Hematopoietic multipotent progenitor cell treated with erythropoietin and hydrocortisone succinate and interleukin-3 and kit ligand, for 15 days (in vitro differentiated cells): ENCODE data around the gene STK40.
A peak's percentile ranks its signal among the peaks of the same experiment; 100 is the strongest.

Source experiments
- DNase-seq: peaks from one replicate; pipeline ENCODE4 v3.0.0-alpha.2; 2015; ENCODE audit warnings: low spot score

The STK40 gene

DNA sequence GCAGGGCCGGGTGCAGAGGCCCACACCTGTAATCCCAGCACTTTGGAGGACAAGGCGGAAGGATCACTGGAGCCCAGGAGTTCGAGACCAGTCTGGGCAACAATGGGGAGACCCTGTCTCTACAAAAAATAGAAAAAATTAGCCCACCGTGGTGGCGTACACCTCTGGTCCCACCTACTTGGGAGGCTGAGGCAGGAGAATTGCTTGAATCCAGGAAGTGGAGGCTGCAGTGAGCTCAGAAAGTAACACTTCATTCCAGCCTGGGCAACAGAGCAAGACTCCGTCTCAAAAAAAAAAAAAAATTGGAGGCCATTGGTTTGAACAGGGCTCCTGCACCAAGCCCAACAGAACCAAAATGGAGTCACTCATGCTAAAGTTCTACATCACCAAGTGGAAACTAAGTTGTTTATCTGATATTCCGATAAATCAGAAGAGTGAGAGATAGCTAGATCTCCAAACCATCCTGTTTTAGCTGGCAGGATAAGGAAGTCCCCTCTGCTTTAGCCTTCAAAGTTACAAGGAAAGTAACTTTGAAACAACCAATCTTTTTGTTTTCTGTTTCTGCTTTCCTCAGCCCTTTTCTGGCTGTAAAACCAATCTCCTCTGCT lies 12.8 kb upstream of the STK40 start:
- no peak for DNase-seq

DNA sequence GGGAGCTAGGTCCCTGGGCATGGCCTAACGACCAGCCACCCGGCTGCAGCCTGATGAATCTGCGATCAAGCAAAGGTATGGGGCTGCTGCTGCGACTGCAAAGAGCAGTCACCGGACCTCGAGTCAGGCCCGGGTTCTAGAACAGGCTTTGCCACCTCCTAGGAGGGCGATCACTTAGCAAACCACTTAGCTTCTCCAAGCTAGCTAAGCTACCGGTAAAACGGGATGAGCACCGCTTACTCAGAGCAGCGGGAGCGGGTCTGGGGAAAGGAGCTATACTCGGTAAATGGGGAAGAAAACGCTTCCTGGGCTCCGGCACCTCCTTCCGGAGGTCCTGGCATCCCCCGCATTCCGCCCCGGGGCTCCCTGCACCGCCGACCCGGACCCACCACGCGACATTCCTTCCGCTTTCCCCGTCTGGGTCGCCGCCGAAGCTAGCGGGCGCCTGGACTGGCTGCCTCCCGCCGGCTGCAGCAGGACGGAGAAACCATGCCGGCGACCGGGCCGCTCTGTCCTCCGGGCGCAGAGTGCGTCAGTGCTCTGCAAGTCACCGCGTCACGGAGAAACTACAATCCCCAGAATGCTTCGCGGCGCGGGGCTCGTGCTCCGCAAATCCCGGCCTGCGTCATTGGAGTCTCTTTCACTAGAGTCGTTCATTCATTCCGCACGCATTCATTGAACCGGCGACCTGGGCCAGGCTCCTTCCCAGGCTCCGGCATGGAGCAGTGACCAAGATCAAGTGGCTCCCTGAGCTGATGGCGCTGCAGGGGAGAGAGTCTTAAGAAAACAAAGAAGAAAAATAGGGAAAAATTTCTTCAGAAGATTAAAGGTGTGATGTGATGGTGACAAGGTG lies 11.9 kb upstream of the STK40 start, which contains the start of gene LSM10:
Gene LSM10 (minus strand): TSS at position 531 of the 853 bp plus-strand sequence. CDS start 3,779 bp downstream, outside the sequence.
- DNase-seq: peak; percentile 95

DNA sequence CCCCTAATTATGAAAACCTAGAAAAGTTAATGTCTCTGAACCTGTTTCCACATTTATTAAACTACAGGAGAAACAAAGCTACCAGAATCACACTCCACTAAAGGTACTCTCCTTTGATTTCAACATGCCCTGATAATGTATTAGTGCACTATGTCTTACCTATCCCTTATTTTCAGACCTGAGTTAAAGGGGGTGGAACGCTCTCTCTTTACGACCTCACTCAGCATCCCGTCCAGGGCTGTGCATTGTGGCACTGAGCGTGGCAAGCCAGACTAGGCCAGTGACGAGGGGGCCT lies 11.3 kb upstream of the STK40 start:
- DNase-seq: no peak

DNA sequence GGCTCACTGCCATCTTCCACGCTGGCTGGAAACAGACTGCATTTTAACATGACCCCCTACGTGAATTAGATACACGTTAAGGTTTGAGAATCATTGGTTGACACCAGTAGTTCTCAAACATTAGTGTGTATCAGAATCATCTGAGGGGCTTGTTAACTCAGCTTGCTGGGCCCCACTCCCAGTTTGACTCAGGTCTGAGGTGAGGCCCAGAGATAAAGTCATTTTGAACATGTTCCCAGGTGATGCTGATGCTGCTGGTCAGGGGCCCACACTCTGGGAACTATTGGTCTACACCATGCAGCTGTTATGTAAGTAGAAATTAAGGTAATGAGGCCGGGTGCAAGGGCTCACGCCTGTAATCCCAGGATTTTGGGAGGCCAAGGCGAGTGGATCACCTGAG lies 10.6 kb upstream of the STK40 start:
- no peak for DNase-seq

DNA sequence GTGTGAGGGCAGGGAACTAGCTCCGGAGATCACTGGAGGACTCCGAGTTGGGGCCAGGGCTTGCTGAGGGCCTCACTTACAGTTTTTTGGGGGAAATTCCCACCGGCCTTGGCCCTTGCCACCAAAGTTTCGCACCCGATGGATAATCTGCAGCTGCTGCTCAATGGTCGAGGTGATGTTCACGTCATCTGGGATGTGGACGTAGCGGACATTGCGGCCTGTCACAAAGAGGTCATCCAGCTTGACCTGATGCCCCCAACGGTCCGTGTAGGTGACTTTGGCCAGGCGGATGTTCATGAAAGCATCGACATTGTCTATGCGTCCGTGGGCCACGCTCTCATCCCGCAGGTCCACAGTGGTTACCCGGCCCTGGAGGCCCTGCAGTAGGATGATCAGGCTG lies 8.0 kb upstream of the STK40 start:
- no peak for DNase-seq

DNA sequence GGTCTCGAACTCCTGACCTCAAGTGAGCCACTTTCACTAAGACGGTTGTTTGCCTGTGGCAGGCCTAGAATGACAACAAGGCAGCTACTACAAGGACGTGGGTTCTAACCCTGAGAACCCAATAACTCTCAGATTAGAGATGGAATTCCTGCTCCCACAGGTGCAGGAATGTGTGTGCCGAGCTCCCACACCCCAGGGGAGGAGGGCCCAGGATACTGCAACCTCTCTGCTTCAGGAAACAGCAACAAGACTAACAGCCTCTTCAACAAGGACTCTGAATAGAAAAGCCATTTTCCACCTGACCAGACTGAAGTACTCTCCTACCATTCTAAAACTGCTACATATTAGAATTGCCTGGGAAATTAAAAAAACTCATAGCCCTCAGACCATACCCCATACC lies 7.1 kb upstream of the STK40 start:
- no peak for DNase-seq

DNA sequence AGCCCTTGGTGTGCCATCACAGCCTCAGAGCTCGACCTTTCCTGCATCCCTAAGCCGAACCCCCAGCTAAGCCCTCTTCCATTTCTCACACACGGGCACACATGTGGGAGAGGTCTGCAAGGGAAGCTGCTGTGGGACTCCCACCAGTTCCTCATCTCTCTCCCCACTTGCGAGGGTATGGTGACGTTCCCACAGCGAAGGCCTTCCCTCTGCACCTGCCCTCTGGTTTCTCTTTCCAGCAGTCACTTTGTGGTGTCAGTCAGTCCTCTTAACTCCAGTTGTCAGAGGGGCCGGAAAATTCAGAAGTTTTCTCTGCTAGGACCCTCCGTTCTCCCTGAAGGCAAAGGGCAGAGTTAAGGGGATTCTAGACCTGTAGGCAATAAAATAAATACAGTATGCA lies 5.5 kb upstream of the STK40 start:
- DNase-seq: no peak

DNA sequence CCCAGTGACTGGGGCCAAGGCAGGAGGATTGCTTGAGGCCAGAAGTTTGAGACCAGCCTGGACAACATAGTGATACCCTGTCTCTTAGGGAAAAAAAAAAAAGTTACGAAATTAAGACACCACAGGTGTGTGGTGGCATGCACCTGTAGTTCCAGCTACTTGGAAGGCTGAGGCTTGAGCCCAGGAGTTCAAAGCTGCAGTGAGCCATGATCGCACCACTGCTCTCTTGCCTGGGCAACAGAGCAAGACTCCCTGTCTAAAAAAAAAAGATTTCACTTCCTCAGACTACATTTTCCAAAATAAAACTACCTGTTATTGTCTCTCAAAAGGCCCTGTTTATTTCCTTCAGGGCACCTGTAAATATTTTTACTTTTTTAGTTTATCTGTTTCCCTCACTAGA lies 4.7 kb upstream of the STK40 start:
- DNase-seq: no peak

DNA sequence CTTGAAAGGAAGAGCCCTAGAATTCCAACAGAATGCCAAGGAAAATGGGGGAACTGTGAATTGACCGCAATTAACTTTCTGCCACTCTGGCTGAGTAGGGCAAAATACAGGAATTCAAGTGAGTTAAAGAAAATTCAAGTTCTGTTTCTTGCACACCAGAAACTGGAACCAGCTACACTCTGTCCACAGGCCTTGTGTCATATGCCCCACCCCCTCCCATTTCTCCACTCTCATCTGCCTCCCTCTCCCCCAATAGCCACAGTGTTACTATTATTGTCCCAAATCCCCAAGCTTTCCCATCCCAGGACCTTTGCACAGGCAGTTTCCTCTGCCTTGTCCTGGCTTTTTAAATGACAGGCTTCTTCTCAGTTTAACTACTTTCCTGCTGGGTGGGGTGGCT lies 4.3 kb upstream of the STK40 start:
- DNase-seq: no peak

DNA sequence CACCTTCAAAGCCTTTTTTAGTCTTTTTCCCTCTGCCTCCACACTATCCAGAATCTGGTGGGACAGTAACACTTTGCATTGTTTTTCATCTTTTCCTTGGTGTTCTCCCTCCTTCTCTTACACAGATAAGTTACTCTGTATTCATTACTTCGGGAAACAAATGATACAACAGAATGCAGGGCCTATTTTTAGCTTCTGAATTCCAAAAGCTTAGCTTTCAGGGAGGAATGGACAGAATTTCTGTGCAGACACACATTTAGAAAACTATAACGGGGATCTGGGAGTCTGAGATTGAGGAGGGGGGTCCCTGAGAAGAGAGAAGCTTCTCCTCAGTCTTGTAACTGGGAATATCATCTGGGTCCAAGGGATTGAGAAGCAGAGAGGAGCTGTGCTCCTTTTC lies 3.5 kb upstream of the STK40 start:
- no peak for DNase-seq

DNA sequence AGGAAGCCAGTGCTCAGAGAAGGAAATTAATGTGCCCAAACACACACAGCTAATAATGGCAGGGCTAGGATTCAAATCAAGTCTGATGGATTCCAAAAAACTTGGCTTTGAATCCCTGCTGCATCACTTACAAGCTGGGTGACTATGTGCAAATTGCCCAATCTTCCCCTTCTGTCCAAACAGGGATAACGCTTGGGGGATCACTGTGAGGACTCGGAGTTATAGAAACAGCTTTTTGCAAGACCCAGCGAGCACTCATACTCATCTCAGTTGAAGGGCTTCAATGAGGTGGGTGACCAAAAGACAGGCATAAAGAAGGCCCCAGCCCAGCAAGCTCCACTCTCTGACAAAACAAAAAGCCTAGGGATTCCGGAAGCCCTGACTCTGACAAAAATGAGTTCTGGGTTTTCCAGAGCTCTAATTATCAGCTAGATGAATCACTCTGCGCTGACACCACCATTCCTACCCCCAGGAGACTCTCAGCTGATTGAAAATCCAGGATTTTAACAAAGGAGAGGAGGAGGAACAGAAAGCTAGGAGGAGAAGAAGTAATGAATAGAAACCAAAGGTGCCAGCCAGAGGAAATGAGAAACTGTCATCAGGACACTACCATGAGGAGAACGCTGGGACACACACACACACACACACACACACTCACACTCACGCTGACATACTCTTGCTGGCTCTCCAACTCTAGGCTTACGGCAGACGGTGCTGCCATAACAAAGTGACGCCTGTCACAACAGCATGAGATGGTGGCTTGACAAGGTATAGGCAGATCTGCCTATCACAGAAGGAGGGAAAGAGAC lies 1.6 kb upstream of the STK40 start:
- DNase-seq: no peak

DNA sequence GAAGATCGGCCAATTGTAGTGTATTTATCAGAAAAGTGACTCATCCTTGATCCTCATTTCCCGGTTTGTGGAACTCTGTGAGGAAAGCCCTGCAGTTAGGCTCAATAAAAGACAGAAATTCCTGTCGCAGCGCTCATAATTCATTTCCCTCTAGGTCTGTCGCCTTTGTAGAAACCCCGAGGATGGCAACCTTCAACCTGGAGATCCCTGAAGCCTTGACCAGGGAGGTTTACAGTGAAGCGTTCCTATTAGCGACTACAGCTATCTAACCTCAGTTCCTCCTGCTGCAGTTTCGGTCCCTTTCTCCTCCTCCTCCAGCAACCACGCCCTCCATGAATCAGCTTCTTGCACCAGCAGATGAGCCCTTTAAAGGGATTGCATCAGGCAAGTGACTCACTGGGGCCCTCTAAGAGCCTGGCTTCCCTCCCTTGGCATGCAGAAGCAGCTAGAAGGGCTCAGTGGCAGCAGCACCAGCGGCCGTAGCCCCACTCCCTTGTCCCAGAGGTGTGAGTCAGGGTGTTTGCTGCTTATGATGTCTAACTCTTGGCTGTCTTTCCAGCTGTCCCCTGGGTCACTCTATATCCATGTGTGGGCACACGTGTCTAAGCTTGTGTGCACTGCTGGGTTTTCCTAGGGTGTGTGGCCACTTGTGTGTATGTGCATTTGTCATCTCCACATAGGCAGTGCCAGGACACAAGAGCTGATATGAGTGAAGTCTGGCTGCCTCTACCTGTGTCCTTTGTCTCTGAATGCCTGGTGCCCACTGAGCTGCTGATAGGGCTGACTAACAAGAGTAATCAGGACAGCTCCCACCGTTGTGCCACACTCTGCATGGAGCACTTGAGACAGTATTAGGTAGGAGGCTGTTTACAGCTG lies 779 bp upstream of the STK40 start:
- peak; percentile 100 for DNase-seq

DNA sequence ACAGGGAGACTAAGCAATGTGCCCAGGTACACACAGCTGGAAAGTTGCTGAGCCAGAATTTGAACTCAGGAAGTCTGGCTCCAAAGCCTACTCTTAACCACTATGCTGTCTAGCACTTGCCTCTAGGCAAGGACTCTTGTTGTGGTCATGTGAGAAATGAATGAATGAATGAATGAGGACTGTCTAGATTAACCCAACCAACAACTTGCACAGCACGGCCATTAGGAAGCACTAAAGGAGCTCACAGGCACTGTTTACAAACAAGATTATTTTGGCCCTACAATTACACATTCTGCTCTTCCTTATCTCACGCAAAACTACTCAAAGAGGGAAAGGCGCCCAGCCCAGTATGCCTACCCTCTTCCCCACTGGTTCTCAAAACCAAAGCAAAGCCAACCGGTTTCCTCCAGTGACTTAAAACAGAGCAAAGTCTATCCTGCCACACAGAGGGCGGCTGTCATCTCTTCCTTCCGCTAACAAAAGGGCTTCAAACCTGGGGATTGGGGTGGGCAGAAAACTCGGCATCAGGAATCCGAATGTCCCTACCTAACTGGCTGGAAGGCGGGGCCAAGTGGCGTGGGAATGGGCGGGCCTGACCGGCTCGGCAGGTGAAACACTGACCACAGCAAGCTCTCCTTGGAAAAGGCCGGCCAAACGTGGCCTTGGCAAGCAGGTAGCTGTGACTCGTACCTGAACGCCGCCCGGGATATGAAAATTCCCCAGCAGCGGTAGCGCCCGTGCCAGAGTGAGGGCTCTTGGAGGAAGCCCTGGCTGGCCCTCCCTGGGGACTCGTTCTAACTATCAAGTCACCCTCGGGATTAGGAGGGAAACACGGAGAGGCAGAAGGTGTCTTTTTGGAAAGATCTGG lies 948 bp downstream of the STK40 start:
- peak; percentile 47 for DNase-seq

DNA sequence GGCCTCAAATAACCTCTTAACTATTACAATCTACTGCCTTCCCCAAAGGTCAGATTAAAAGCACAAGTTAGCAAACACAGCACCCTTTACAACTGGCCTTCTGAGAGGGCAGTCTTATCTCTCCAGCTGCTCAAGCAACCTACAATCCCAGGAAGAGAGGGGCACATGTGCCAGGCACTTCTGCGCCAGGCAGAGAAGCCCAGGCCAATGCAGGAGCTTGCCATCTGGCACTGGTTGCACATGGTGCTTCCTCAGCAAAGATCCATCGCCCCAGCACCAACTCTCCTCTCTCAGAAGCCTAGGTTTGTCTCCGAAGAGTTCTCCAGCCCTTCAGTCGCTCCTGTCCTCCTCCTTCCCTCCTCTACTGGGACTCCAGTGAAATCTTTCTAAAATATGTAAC lies 2.5 kb downstream of the STK40 start:
- DNase-seq: no peak

DNA sequence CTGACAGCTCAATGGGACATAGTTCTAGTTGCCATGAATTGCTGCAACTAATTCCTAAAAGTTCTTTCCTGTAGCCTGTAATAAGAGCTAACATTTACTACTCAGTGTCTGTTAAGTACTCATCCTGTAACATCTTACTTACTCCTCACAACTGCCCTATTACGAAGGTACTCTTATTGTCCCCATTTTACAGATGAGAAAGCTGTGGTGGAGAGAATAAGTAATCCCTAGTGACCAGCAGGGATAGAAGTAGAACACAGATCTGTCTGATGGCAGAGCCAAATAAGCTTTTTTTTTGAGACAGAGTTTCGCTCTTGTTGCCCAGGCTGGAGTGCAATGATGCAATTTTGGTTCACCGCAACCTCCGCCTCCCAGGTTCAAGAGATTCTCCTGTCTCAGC lies 3.1 kb downstream of the STK40 start:
- DNase-seq: no peak

DNA sequence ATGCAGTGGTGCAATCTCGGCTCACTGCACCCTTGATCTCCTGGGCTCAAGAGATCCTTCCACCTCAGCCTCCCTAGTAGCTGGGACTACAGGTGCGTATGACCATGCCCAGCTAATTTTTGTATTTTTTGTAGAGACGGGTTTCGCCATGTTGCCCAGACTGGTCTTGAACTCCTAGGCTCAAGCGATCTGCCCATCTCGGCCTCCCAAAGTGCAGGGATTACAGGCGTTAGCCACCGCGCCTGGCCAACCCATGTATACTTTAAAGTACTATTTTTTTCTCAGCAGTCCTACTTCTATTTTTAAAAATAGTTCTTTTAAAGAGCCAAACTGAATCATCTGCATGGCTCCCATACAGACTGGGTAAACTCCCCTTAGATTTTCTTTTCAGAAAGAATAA lies 3.5 kb downstream of the STK40 start:
- no peak for DNase-seq

DNA sequence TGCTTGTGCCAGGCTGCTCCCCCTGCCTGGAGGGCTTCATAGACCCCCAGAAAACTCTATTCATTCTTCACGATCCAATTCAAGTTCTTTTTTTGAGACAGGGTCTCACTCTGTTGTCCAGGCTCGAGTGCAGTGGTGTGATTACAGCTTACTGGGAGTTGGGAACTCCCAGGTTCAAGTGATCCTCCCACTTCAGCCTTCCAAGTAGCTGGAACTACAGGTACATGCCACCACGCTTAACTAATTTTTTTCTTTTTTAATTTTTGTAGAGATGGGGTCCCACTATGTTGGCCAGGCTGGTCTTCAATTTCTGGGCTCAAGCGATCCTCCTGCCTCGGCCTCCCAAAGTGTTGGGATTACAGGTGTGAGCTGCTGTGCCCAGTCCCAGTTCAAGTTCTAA lies 4.3 kb downstream of the STK40 start:
- DNase-seq: no peak

DNA sequence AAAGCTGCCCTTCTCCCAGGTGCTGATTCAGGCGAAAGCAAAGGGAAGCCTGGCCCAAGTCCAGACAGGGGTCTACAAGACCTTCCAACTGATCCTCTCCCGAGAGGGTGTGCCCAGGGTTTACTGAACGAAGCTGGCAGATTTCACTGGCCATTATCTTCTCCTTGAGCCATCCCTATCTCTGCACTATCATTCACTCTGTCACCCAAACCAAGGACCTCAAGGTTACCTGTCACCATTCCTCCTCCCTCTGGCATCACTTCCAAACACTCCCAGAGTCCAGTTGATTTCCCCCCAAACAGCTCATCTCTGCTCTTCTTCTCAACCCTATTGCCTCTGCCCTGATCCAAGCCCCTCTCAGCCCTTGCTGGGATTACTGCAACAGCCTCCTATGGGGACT lies 4.9 kb downstream of the STK40 start:
- no peak for DNase-seq

DNA sequence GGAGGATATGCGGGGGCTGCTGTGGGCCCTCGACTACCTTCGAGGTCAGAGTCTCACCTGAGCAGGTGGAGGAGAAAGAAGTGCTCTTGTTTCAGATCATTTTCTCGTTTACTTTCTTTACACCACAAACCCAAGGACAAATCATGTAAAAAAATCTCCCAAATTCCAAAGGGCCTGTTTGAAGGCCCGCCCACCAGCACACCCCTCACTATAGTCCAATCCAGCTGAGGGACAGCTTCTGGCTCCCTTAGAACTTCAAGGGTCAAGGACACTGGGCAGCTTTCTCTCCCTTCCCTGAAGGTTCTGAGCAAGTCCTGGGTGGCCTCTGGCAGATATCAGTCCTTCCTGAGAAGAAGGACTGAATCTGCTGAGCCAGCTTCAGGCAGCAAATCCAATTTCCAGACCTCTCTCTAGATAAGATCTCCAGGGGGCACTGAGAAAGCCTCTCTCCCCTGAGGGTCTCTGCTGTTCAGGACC lies 5.5 kb downstream of the STK40 start:
- no peak for DNase-seq

DNA sequence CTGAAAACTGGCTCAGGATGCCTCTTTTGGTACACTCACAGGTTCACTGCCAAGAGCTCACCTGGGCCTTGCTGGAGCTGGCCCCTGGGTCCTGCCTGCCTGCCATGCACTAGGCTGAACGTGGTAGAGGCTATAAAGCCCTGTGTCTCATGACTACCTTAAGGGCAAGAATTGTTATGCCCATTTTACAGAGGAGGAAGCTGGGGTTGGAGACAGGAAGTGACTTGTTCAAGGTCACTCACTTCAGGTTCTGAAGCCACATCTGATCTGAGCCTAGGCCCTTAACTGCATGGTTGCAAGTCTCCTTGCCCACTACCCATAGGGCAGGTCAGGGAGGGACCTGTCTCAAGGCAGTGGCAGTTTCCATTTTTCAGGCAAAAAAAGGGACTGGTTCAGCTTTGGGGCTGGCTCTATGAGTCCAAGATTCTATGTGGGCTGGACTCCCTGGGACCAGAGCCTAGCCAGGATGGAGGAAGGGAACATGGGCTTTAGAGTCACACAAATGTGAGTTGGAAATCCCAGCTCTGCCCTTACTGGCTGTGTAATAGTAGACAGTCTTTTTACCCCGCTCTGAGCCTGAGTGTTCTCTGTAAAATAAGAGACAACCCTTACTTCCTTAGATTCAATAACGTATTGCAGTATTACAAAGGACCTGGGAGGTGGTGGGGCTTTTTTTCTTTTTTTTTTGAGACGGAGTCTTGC lies 7.8 kb downstream of the STK40 start:
- DNase-seq: no peak
